HCEC 1CT (cell line): Measurements from ENCODE around the gene TMEM88.
A peak's percentile ranks its signal among the peaks of the same experiment; 100 is the strongest.

Experiments
- DNase-seq: peaks from one replicate; pipeline ENCODE4 v3.0.0-alpha.2; 2017

TMEM88 gene

DNA sequence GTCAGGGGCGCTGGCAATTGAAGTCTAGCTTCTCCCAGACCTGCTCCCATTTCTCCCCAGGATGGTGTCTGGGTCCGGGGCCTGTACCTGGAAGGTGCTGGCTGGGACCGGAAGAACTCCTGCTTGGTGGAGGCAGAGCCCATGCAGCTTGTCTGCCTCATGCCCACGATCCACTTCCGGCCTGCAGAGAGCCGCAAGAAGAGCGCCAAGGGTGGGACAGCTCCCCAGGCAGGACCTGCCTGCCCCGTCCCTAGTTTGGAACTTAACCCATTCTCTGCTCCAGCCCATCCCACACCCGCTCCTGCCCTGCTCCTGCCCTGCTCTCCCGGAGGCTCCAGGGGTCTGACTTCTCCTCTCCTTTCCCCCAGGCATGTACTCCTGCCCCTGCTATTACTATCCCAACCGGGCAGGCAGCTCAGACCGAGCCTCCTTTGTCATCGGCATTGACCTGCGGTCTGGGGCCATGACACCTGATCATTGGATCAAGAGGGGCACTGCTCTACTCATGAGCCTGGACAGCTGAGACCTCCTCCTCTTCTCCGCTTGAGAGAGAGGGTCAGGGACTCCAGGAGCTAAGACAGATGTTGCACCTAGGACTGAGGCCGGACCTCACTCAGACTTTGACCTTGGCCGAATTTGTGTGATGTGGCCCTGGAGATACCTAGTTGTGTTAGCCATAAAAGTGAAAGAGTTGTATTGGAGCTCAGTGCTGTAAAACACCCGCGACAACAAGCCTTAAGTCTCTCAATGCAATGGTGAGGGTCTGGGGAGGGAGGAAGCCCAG is 21.7 kb upstream of the TMEM88 start:
- no peak for DNase-seq

DNA sequence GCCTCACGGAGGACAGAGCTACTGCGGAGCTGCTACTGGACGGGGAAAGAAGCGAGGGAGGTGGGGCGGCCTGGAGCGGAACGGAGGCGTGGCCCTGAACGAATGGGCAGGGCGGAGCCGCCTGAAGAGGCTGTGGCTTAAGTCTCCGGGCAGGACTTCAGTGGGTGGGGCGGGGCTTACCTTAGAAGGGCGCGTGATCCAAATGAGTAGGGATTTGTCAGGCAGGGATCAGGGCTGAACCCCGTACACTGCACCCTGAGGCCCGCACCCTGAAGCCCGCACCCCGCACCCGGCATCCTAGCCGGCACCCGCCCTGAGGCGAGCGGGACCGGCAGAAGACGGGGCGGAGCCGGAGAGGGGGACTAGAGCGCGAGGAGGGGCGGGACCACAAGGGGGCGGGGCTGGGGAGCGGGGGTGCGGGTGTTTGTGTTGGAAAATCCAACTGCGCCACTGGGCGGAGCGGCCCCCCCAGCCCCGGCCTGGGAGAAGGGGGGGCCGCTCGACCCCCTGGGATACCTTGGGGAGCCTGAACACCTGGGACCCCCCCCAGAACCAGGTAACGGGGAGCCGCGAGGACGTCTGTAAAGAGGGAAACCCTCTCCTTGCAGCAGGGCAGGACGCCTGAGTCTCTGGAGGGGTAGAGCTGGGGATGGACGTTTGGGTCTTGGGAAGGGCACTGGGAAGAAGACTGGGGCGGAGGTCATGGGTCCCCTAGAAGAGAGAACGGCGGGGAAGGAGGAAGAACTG is 20.9 kb upstream of the TMEM88 start, which contains the start of gene KDM6B:
Gene KDM6B (plus strand): TSS at position 423 of the 747 bp plus-strand sequence. CDS start 11,338 bp downstream, outside the sequence.
- DNase-seq = peak; percentile 86

DNA sequence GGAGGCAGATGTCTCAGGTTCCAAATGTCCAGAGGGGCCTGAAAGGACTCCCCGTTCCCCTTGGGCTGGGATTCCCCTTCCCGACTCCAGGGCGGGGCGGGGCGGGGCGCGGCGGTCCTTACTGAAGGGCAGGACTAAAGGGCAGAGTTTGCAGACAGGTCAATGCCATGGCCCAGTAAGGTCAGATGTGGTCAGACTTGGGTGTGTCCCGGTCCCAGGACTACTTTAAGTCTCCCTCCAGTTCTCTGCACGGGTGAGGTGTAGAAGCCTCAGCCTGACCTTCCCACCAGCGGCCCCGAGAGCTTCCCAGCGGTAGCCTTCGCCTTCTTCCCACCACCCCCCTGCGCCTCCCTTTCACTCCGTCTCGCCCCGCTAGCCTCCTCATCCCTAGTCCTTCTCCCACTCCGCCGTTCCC is 20.3 kb upstream of the TMEM88 start:
- DNase-seq = no peak

DNA sequence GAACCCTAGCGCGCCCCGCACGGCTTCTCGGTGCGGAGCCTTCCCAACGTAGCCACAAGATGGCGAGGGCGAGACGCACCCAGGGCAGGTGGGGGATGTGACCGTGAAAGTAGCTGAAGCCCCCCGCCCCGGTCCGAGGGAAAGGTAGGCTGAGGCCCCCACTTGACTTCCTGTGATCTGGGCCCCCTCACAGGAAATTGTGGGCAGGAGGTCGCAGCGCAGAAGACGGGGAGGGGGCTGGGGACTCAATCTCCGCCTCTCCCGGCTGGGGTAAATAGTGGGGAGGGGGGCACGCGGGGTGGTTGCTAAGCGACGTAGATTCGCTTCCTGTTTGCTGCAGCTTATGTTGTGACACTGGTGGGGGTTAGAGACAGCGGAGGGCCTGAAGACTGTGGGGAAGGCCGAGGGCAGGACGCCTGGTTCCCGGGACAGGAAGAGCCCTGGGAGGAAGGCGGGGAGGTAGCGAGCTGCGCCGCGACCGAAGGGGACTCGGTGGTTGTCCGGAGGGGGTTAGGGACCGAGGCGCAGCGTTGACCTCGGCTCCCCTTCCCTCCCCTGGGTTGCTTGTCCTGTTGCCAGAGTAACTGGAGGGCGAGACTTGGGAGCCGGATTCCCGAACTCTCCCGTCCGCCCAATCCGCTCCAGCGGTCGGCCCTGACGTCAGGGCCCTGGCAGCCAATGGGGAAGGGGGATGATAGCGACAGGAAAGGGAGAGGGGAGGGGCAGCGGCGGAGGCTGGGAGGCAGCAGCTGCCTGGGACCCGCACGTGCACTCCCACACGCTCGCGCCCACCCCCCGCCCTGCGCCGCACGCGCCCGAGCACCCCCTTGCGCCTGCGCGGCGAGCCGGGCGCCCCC is 19.7 kb upstream of the TMEM88 start:
- DNase-seq = peak; percentile 93

DNA sequence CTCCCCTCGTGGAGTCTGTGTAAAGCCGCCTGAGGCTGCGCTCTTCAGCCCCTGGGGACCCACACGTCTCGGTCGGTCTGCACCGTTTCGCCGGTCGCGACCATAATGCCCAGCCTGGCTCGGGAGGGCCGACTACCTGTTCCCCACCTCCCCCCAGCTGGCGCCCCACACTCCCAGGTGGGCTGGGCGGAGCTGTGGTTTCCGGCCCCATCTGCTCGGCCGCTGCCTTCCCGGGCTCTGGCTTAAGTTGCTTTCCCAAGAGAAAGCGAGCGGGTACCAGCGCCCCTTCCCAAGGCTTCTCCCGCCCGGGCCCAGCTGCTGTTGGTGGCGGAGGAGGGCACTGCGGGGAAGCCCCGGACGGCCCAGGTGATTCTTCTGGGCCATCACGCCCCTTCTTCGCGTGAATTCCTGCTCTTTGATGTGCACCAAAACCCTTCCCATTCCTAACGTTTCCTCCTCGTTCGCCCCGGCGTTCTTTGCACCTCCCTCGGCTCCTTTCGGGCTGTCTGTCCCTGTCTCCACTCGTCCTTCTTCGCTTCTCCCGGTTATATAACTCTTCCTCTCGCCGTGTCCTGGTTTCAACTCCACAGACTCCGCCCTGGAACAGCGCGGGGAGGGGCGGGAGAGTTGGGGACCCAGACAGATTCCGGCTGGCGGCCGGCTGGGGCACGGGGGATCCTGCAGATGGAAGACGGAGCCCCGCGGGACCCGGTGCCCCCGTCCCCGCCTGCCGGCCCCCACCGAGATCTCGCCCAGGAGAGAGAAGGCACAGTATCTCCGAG is 18.9 kb upstream of the TMEM88 start:
- peak; percentile 49 for DNase-seq

DNA sequence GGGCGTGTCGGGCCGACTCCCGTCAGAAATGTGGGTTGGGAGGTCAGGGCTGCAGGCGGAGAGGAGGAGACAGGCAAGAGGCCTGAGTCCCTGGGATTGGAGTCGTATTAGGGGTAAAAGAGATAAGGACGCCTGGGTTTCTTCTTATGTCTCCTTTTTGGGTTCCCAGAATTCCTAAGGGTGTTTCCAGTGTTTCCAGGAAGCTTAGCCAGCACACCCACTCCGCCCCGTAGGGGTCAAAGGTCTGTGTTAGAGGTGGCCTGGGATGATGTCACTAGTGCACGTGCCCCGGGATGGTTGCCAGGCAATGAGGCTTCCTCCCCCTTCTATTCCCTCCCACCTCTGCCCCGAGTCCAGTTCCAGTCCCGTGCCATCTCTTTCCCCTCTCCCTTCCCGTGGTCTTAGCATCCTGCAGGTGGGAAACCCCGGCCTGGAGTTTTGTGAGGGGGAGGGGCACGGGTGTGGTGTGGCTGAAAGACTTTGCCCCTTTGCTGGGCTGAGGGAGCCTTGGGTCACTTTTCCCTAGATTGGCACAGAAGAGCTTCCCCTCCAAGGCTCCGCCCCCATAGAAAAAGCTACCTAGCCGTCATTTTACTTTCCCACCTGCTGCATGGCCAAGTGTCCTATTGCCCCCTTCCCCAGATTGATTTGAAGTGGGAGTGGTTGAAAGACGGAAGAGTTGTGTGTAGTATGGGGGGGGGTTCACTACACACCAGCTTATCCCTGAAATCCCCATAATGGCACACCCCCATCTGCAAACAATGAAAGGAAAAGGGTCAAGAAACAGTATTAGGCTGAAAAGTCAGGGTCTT is 18.1 kb upstream of the TMEM88 start:
- DNase-seq = peak; percentile 88

DNA sequence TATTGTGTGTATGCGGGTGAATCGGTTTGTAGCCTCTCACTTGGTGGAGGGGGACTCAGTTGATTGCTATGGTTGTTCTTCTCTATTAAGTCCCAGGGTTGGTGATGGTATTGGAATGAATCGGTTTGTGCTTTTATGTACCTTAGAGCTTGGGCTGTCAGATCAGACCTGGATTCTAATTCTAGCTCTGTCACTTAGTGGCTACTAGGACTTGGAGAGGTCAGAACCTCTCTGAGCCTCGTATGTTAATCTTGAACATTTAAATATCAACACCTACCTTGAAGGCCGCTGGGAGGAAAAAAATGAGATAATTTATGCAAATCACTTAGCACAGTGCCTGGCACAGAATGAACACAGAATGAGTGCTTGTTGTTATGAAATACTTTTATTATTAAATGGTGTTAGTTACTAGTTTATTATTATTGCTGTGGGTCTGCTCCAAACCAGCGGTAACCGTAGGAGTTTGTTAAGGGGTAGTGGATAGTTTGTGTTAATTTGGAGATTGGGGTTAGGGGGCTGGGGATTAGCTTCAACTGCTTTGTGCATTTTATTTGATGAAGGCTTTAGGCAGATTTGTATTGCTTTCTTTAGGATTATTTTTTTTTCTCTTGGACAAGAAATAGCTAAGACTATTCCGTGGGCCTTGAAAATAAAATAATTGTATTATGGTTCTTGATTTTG is 17.3 kb upstream of the TMEM88 start:
- no peak for DNase-seq

DNA sequence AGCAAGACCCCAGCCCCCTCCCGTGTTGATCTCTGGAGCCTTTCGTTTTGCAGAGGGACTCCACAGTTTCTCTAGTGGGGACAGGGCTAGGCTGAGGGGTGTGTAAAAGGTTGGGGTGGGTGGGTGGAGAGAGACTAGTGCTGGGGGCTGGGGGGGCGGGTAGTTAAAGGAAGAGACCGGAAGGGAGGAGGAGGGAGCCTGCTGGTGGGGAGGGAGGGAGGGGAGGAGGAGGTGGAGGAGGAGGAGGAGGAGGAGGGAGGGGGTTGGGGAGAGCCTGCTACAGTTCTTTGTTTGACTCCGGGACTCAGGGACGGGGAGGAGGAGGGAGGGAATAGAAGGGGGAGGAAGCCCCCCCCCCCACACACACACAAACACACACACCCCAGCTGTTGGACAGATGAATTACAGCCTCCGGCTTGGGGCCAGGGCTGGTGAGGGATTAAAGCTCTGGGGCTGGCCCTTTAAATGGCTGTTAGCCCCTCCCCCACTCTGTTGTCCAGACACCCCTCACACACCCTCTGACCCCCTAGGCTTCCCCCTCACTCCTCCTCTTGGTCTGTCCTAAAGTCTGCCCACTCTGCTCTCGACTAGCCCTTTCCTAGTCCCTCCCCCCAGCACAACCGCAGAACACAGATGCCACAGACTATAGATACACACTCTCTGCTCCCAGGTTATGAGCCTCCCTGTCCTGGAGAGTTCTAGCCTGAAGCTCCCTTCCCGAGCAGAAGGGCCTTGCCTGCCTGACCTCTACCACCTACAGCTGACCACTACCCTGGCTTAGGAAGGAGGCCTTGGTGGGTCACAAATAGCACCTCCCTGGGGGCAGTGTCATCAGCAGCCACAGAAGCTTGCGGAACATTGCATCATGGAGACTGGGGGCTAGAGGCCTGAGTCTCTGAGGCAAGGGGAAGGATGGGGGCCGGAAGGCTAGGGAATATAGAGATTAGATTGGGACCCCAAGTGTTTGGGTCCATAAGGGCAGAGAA is 16.5 kb upstream of the TMEM88 start:
- DNase-seq = peak; percentile 27

DNA sequence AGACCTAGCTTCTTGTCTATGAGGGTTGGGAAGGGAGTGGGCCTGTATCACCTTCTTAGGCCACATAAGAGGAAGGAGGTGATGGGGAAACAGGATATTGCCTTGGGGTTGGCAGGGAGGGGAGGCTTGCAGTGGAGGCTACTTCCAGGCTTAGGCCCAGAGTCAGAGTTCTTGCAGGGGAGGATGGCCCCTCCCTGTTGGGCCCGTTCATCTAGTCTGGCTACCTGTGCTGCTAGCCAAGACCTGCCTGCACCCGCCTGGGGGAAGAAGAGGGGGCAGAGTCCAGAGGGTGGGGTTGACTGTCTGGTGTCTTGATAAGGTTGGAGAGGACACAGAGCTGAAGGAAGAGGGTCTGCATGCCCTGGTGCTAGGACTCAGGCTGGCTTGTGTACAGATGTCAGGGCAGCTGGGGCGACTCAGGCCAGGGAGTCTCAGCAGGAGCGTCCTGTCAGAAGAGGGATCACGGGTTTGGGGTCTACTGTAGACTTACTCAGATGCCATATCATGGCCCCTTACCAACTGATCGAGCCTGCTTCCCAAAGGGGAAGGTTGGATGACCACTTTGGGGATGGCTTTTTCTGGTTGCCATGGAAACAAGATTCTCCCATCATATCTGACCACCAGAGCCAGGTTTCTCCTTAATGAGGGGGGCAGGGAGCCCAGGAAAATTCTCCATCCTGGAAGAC is 15.5 kb upstream of the TMEM88 start:
- DNase-seq = no peak

DNA sequence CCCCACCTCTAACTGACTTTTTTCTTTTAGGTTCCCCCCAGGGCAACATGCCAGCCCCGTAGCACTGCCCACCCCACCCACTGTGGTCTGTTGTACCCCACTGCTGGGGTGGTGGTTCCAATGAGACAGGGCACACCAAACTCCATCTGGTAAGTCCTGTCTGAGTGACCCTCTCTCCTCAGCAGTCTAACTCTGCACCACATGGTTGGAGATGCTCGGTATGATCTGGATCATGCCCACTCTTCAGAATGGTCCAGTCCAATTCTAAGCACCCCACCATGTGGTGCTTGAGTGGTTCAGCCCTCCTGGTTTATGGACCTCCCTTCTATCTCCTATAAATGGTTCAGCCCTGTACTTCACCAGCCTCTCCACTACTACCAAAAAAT is 15.0 kb upstream of the TMEM88 start:
- peak; percentile 52 for DNase-seq

DNA sequence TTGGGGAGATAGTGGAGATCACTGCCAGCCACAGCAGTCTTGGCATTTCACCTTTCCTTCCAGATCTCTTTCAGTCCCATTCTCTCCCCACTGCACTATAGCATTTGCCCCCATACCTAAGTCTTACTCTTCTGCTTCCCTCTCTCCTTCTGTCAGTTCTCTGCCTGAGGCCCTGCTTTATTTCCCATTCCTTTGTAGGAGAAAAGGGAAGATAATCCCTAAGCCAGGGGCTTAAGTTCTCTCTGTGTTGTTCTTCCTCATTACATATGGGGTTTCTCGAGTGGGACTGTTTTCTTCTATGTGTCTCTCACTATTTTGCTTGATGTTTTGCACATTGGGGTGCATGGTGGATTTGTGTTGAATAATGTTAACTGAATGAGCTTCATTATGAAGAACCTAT is 14.4 kb upstream of the TMEM88 start:
- no peak for DNase-seq

DNA sequence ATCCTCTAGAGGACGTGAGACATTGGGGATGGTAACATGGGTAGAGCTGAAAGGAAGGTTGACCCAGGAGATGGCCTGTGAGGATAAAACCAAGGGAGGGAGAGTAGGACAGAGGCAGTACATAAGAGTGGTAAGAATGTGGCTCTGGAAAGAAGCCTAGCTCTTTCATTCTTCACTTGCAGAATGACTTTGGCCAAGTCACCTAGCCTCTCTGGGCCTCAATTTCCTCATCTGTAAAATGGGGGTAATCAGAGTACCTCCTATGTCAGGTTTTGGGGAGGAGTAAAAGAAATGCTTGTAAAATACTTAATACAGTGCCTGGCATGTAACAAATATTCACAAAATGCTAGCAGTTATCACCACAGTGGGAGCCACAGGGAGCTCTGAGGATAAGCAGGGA is 14.0 kb upstream of the TMEM88 start:
- DNase-seq = no peak

DNA sequence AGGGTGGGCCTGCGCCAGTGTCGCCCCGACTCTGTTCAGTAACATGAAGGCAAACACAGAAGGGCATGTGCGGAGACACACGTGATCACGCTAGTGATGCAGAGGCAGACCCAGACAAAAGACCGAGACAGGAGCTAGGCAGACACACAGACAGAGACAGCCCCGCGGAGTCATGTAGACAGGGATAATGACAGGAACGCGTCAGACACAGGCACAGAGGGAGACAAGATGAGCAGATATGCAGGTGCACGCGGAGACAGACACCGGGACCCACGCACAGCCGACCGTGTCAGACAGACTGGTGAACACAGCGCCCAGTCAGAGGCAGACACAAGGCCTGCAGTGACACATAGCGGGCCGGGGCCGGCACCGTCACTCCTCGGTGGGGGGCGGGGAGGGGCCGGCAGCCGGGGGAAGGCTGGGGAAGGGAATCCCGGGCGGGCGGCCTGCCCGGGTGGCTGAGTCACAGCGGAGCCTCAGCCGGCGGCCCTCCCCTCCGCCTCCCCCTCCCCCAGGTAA is 13.4 kb upstream of the TMEM88 start:
- peak; percentile 78 for DNase-seq

DNA sequence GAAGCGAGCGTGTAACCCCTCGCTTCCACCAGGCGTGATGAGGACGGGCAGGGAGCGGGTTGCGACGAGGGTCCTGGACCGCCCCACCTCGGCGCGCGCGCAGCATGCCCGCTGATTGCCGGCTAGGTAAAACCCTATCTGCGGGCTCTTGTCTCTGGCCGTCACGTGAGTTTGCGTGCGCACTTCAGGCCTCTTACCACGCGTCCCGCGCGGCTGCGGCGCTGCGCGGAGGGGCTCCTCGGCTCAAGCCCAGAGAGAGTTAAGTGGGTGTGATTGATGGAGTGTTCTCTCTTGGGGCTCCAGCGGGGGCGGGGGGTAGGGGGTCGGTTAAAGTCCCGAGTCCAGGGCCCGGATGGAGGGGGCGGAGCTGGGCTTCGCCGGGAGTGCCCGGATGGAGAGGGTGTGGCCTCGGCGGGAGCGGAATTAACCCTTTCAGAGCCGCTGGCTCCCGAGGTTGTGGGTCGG is 12.9 kb upstream of the TMEM88 start:
- DNase-seq = peak; percentile 73

DNA sequence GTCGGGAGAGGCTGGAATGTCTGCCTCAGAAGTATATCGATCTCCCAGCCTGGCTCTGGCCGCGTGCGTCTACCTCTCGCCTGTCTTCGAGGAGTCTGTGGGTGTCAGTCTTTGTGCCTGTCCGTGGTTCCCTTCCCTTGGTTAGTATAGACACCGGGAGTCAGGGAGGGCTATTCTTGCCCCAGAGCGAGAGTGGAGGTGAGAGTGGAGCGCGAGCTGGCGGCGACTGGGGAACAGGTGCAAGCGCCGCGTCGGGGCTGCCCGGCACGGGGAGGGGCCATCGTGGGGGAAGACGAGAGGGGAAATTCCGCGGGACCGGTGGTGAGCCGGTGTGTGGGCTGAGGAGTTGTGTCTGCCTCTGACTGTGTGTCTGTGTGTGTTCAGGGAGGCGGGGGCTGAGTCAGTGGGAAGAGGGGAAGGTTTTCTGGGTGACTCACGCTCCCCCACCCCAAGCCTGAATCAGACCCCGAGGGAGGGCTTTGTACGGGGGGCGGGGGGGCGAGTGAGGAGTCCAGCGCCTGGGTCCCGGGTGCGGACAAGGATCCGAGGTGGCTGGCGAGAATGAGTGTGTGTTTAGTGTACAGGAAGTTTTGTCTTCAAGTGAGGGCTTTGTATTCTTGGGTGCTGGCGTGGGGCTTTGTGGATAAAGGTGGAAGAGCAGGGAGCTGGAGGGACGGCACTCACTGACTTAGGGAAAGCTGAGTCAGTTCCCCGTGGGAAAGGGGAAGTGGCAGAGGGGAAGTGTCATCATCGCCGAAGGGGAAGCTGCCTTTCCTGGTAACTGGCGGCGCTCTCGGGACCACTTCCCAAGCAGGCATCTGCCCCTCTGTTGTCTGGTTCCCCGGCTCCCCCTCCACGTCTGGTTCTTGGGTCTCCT is 12.2 kb upstream of the TMEM88 start:
- peak; percentile 84 for DNase-seq

DNA sequence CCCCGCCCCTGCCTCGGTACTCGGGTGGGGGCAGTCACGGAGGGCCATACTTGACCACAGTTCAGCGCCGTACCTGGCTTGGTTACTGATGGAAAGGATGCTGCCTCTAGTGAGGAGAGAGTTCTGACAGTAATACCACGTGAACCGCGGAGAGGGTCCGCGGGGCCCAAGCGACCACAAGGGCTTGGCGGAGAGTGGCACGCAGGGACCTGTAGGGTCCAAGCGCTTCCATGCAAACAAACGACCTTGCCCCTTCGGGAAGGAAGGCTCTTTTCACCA is 11.7 kb upstream of the TMEM88 start:
- DNase-seq = no peak

DNA sequence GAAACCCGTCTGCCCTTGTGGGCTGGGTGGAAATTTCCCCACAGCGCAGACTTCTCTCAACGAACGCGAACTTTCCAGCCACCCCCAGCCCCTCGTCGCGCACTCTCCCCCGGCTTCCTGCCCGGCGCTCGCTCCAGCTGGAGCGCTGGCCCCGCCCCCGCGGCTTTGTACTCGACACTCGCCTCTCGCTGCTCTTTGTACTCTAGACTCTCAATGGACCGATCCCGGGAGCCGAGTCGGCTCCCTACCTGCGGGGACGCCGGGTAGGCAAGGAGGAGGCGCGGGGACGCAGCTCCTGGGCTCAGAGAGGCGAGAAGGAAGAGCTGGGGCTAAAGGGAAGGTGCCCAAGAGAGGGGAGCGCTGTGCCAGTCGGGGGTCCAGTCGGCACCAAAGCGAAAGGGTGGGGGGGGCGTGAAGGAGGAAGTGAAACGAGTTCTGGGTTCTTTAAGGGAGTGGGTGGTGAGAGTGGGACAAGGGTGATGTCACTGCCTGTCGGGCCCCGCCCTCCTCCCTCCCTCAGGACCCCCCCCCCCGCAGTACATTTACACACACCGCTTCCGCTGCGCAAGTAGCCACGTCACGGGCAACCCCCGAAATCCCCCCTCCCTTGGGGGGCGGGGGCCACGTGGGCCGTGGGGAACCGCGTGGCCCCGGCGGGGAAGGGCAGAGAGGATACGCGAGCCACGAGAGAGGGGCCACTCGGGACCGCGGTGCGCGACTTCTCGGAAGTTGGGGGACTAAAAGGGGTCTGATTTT is 11.2 kb upstream of the TMEM88 start:
- peak; percentile 73 for DNase-seq
